NCI-H2171 (cell line): ENCODE results near the gene MIEF1.
A peak's percentile ranks its signal among the peaks of the same experiment; 100 is the strongest.
"Not testable (repeated sequence)": the region's sequence is repeated elsewhere in the genome, so short reads cannot be mapped to it uniquely, and the experiment has no call there.

Experiments
- DNase-seq: peaks from one replicate; lab custom pipeline; 2025; lab: John Stamatoyannopoulos, UW

MIEF1 gene

DNA sequence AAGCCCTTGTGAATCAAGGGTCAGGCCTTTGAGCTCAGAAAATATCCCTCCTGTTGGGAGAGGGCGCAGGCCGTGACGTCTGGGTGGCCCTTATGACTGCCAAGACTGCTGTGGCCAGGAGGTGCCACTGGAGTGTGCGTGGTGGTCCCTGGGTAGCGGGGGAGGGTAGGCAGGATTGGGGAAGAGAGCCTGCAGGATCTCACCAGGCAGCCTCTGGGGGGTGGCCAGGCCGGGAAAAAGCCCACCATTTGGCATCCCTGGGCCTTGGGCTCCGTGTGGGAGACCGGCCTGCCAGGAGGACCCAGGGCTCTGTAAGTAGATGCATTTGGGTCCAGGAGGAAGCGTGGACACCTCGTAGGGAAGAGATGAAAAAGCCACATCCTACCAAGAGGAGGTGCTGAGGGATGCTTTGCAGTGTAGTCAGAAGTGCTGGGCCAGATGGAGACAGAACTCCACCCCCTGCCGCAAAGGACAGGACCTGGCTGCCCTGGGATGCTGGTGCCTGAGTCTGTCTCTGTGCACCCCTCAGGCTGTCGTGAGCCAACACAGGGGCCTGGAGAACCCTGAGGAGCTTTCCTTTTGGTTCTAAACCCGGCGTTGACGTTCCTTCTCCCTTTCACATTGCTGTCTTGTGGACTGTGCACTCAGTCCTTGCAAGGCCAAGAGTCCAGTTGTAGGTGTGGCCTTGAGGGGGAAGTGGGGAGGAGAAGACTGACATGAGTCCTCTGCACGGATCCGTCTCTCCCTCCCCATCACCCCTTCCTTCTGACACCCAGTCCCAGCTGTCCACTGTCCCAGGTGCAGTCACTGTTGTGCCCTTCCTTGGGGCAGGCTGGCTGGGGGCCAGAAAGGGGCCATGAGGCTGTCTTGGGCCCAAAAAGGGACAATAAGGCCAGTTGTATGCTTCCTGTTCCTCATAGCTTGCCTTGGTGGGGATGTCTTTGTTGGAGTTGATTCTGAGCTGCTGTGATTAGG, 12.7 kb upstream of the MIEF1 start:
- no peak for DNase-seq

DNA sequence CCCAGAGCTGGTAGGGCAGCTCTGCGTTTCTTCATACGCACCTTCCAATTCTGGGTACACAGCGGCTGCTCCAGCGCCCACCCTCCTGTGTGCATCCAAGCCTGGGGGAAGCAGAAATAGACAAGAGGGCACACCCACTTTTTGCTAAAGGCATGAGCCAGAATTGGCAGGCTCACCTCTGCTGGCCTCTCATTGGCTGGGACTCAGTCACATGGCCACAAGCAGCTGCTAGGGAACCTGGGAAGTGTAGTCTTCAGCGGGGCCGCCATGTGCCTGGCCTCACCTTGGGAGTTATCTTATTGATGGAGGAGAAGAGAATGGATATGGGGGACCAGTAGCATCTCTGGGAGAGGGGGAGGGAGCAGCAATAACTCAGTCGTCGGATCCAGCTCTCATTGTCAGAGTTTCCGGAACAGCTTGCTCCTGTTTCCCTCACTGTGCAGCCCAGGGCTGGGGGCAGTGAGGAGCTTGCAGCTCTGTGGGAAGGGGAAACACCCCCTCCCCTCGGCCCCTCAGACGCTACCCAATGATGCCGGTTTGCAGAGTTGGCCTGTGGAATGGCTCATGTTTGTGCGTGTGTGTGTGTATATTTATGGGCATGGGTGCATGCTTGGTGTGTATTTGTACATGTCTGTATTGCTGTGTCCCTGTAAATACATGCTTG, 11.8 kb upstream of the MIEF1 start:
- DNase-seq, result peak; percentile 81

DNA sequence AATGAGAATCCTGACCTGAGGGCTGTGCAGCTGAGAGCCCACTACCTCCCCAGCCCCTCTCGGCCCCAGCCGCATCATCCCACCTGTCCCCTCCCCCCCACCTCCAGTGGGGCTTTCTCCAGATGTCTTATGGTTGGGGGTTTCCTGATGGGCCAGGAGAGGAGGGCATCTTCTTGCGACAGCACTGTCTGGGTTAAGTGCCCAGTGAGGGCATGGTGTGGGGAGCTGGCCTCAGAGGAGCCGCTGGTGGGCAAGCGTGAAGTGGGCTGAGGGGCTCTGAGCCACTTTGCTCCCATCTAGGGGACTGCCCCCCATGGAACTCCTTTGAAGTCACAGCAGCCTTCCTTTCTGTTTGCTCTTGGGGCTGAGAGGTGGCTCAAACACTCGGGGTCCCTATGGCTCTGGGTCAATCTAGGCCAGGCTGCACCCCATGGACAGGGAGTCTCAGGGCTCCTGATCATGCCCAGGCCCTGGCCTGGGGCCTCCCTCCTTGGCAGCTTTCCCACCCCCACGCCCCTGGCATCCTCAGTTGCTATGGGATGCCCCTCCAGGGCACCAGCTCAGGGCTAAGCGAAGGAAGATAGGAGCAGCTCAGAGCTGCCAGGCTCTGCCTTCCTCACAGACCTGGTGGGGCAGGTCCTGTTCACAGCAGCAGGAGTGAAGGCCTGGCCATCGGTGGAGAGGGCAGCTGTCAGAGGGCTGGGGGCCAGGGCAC, 11.0 kb upstream of the MIEF1 start:
- DNase-seq, result no peak

DNA sequence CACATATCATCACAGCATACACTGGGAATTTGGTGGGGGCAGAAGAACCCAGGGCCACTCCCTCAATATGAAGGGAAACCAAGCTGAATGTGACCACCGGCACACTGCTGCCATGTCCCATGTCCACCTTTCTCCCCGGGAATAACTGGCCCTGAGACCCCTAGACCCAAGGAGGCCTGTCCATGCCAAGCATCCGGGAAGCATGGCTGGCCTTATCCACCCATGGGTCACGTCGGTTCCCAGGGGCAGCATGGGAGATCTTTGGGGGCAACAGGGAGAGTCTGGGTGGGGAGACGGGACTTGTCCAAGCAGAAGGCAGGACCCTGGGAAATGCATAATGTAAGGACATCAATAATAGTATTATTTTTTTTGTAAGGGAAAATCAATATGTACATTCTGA, 10.4 kb upstream of the MIEF1 start:
- no peak for DNase-seq

DNA sequence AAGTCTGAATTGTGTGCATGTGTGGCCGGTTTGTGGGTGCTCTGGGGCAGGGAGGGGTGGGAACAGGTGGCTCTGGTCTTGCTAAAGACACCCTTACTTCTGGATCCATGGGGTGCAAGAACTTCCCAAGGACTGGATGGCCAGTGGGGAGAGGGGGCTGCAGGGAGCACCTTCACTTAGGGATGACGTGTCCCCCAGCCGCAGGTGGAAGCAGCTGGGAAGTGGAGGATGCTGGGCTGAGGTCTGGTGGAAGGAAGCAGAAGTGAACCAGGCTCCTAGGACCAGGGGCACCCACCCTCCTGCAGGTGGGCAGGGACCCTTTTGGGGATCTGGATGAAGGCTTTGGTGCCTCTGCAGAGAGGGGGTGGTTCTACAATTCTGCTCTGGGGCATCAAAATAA, 9.9 kb upstream of the MIEF1 start:
- DNase-seq, result no peak

DNA sequence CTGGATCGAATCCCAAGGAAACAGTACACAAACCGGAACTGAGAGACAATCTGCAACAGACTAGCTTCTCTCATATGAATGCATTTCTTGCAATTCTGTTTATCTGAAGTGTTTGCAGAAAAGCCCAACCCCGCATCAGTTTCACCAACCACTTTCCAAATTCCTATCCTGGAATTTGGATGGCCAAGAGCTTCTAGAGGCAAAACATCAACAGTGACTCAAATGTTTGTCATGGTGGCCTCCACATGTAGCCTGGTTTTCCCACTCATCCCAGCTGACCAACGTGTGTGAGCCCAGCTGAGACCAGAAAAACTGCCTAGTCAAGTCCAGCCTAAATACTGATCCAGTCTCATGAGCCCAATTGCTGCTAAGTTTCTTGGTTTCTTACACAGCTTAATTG, 8.3 kb upstream of the MIEF1 start:
- DNase-seq, result no peak

DNA sequence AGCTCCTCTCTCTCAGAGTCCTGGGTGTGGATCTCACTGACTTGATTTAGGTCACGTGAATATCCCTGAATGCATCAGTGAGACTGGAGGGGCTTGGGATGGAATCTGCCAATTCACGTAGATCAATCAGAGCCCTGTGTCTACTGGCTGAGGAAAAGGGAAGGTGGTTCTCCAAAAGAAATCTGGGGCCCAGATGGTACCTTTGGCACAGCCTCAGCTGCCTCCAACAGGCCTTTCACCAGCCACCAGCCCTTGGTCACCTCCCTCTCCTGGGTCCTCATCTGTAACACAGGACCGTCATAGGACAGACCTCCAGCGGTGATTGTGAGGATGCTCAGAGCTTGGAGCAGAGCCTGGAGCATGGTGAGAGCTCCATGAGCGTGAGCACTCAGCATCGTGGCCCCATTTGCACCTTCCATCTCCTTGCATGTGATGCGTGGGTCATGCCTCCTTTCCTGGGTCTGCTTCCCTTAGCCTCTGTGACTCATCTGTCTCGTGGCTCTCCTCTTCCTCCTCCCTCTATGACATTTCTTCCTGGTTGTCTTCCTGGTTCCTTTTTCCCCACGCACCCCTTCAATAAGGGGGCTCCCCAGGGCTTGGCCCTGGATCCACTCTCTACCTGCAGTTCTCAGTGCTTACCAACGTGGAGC, 7.5 kb upstream of the MIEF1 start:
- DNase-seq, result no peak

DNA sequence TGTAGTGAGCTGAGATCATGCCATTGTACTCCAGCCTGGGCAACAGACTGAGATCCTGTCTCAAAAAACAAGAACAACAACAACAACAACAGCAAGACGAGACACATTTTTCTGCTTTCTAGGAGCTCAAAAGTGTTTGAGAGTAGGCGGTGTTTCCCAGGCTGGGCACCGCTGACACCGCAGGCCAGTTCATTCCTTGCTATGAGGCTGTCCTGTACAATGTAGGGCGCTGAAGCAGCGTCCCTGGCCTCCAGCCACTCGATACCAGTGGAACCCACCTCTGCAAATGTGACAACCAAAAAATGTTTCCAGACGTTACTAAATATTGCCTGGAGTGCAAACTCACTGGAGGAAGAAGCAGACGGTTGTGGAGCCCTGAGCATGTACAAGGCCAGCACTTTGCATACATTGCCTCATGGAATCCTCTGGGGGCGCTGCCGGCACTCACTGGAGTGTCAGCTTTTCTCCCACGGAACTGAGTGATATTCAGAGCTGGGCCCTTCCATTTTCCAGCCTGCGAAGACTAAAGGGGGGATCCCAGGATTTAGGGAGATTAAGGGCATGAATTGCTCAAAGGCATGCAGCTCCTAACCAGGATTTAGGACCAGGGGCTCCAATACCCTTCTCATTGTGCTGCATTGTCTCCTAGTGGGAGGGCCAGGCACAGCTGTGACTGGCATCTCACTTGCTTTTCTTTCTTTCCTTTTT, 5.8 kb upstream of the MIEF1 start:
- peak; percentile 54 for DNase-seq

DNA sequence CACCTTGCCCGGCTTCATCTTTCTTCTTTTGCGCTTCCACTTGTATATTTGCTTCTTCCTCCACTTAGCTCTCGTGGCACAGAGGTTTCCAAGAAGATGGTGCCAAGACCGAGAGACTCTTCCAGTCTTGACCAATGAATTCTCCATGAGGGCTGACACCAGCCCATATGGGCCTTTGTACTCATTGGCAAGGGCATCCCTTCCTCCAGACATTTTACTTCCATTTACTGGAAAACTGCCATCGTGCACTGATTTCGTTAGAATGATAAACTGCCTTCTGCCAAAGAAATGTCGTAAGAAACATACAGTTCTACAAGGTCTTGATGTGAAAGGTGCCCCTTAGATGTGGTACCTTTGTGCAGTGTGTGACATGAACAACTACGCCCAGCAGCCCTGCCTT, 4.7 kb upstream of the MIEF1 start:
- DNase-seq, result no peak

DNA sequence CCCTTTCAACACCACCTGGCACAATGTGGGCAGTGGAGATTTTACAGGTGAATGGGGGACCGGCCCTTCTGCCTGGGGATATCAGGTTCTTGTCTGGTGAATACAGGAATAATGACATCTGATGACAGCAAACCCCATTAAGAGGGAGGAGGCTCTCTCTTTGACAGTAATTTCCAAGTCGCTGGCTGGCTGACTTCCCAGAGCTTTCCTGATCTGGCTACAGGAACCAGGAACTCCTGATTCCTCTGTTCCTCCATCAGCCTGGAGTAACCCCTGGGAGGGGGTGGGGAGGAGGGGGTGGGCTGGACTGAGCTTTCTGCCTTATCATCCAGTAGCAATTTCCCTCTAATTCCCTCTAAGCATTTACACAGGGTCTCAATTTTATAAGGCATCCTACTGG, 3.7 kb upstream of the MIEF1 start:
- peak; percentile 31 for DNase-seq

DNA sequence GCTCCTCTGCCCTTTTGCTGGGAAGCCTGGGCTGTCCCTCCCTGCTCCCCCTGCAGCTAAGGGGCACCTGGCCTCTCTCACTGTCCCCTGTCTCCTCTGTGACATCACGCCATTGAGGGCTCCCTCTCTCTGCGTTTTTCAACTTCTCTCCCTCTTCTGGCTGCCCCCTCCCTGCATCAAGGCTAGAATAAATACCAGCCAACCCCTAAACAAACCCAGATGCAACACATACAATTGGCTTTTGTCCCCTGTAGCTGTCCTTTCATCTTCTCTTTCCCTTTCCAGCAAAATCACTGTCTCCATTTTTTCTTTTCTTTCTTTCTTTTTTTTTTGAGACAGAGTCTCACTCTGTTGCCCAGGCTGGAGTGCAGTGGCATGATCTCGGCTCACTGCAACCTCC, 3.3 kb upstream of the MIEF1 start:
- DNase-seq, result no peak

DNA sequence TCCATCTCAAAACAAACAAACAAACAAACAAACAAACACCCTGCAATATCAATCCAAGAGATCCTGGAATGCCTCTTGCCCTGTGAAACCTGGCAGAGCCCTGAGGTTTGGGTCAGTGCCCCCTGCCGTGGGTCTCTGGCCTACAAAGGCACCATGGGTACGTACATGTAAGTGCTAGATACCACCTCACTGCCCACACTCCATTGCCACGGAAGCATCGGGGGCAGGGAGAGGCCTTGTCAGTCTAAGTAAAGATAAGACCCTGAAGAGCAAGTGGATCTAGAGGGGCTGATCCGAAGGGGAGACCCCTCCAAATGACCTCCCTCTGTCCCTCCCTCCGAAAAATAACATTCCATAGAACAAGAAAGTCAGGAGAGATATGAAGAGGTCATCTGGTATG, 2.0 kb upstream of the MIEF1 start:
- no peak for DNase-seq

DNA sequence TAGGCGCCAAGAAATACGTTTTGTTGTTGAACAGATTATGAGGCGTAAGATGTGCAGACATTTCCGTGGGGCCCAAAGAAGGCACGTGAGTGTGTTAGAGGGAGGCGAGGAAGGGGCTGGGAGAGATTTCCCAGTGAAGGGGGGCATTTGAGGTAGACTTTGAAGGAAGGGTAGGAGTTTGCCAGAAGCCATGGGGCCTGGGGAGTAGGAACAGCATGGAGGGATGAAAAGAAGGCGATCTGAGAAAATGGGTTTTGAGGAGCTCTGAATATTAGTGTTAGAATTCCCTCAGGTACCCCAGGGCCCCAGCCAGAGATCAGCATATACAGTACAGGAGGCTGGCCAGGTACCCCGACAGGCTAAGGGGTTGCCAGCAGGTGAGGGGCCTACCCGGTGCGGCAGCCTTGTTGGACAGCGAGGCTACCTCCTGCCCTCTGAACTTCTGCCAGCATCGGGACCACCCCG, 414 bp upstream of the MIEF1 start:
- no peak for DNase-seq

DNA sequence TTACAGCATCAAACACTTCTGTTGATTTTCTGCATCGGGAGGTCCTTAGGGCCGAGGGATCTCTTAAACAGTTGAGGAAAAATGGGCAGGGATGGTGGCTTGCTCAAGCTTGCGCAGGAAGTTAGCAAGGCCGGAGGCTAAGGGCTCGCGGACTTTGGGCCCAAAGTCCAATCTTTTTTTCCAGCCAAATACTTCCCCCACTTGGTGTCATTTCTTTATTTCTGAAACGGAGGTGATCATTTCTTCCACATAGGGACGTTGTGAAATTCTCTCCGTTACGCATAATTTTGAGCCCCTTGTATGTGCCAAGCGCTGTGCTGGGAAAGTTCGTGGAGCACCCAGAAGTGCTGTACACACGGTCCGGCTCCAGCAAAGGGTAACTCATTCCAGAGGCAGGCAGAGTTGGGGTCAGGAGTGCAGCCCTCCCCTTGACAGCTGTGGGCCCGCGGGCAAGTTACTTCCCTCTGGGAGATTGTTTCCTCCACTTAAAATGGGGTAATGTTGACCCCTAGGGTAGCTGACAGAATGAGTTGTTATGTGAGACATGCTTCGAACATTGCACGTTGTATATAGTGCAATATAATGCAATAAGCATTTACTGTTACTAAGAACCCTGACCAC, 809 bp downstream of the MIEF1 start:
- DNase-seq, result no peak

DNA sequence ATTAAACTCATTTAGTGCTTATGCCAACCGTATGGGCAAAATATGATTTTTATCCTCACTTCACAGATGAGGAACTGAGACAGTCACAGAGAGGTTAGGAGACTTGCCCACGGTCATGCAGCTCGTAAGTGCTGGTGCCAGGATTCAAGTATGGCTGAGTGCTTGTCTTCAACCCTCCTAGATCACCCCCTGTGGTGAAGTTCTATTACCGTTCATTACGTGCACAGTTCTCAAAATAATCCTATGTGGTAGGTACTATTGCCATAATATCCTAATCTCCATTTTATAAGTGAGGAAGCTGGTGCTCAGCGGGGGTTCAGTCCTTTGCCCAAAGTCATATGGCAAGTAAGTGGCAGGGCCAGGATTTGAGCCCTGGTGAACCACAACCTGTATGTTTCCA, 1.5 kb downstream of the MIEF1 start:
- no peak for DNase-seq

DNA sequence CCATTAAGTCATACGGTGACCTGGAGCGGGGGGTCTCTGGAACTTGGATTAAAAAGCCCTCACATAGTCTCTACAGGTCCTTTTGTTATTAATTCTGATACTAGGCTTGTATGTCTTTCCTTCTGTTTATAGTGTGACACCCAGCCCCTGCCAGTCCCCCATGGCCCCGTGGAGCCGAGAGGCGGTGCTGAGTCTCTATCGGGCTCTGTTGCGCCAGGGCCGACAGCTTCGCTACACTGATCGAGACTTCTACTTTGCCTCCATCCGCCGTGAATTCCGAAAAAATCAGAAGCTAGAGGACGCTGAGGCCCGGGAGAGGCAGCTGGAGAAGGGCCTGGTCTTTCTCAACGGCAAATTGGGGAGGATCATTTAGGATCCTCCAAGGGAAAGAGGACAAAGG, 2.0 kb downstream of the MIEF1 start:
- no peak for DNase-seq

DNA sequence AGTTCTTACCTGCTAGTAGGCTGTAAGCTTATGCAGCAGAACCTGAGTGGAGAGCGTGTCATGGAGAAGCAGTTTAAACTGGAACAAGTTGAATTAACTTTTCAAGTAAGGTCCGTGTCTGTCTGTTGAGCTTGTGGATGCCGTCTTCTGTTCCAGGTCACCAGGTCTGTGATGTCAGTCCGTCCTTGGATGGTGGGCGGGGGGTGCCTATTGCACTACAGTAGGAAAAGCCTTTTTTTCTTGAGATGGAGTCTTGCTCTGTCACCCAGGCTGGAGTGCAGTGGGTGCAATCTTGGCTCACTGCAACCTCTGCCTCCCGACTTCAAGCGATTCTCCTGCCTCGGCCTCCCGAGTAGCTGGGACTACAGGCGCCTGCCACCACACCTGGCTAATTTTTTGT, 4.9 kb downstream of the MIEF1 start:
- not testable (repeated sequence) for DNase-seq

DNA sequence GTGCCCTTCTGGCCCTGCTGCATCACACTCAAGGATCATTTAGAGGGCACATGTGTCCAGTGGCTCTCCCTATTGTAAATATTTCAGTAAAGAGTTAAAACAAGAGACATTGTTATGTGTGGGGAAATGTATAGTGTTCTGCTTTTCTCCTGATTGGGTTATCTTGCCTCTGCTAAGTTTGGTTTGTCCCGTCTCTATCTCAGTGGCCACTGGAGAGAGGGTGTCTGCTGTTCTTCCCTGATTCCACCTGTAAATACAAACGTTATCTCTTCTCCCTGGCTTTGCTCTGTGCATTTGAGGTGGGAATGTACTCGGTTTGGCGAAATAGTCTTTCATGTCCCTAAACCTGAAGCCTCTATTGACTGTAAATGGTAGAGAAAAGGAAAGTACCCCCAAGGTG, 6.3 kb downstream of the MIEF1 start:
- no peak for DNase-seq

DNA sequence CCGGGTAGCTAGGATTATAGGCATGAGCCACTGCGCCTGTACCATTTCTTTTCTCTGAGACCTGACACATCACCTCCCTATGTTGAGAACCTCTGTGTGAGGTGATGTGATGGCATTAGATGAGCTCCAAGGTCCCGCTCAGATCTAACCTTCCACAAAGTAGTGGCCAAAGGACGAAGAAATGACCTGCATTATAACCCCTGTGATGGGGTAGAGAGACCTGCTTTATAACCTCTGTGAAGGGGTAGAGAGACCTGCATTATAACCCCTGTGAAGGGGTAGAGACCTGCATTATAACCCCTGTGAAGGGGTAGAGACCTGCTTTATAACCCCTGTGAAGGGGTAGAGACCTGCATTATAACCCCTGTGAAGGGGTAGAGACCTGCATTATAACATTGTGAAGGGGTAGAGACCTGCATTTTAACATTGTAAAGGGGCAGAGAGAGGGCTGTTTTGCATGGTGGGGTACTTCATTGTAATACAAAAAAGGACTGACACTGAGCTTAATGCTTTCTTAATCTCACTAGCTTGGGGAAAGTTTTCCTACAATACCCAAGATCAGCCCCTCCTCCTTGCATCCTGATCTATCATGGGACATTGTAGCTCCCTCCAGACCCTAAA, 8.5 kb downstream of the MIEF1 start:
- DNase-seq, result no peak

DNA sequence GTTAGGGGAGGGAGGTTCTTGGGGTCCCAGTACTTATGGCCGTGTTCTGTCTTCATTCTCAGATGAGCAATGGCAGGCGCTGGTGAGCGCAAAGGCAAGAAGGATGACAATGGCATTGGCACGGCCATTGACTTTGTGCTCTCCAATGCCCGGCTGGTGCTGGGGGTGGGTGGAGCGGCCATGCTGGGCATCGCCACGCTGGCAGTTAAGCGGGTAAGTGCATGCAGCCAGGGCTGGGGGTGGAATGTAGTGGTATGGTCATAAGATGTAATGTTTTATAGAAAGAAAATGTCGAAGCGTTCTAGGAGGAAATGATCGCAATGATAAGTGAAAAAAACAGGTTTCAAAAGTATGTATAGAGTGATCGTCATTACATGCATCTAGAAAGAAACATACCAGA, 9.1 kb downstream of the MIEF1 start:
- DNase-seq, result no peak

DNA sequence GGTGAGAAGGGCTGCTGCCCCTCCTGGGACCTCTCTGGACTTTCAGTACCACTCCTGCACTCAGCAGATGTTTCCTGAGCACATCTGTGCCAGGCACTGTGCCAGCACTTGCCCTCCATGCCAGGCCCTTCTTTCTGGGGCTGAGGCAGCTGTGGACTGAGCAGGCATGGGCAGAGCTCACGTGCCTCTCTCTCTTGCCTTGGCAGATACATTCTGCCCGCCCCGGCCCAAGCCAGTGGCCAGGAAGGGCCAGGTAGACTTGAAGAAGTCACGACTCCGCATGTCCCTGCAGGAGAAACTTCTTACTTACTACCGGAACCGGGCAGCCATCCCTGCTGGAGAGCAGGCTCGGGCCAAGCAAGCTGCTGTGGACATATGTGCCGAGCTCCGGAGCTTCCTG, 9.9 kb downstream of the MIEF1 start:
- no peak for DNase-seq
